ENCODE measurements around the gene SRPK3. TPM values are rescaled to one million over a fixed set of nuclear protein-coding genes. Genes with fewer than 3 reads are reported as not detected.
"Not testable (repeated sequence)": the region's sequence is repeated elsewhere in the genome, so short reads cannot be mapped to it uniquely, and the experiment has no call there.

The SRPK3 gene
- total and polyA plus RNA-seq, 7 experiments from 2014 or later: not detected

DNA sequence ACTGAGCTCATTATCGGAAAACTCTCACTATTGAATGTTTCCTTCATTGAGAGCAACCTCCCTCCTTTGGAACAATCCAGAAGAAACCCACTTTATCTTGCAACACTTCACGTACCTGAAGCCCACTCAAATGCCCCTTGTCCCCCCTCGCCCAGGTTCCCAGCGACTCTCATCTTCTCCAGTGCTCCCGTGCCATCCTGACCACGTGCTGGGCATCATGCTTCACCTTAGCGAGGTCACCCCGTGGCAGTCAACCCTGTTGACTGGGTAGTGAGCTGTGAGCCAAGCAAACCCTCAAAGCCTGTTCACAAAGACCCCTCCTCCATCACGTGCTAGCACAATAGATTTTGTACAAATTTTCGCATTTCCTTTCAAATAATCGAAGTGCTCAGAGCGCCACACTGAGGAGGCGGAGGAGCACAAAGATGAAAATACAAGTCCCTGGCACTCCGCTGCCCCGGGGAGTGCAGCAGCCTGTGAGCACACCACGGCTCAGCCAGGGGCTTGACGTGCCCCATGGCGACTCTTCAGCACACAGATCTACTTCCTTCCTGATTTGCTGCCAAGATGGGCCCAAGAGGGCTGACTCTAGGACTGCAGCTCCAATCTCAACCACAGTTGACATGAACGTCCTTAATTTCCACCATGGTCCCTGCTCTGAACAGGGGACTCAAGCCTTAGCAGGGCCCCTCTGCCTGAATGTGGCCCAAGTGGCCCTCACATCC, 33.9 kb downstream of the SRPK3 start:
- Mint-ChIP-seq H3K27me3 (peaks cover 0 to 29% (median 0%) of the 10 kb centered on the region in 5 donors), H3K9me3 (no peaks in the 10 kb centered on the region), H3K36me3 (peaks cover 0 to 6% (median 0%) of the 10 kb centered on the region in 5 donors), H3K4me3 (no peak overlapping the region), H3K4me1 (peaks cover 11 to 34% (median 26%) of the 10 kb centered on the region in 7 donors), H3K27ac (no peak overlapping the region)
- CTCF ChIA-PET: interaction anchor here (0.6 kb wide), 1 partner anchor 244 kb away, joined by 3 read pairs; no protein-coding TSS in a partner anchor
- Histone ChIP-seq H3K27ac (ENCODE audit: low read depth, low read length) (no peak overlapping the region), H3K27me3 (ENCODE audit: control insufficient read depth in 2 of 2, insufficient read depth in 2 of 2, low read length in 2 of 2) (no peaks in the 10 kb centered on the region), H3K36me3 (ENCODE audit: control insufficient read depth in 2 of 3, insufficient read depth in 3 of 3, low read length in 3 of 3) (no peaks in the 10 kb centered on the region), H3K9me3 (ENCODE audit: control insufficient read depth in 2 of 3, low read length in 3 of 3) (no peaks in the 10 kb centered on the region), H3K4me3 (ENCODE audit: low read length) (no peak overlapping the region), H3K4me1 (ENCODE audit: control insufficient read depth in 2 of 2, insufficient read depth in 2 of 2, low read length in 2 of 2) (peaks cover 19 to 22% of the 10 kb centered on the region in 2 donors)
- intact Hi-C loops (cut with micrococcal nuclease): loop anchor here (5.0 kb wide), 2 partner anchors 63 to 88 kb away; partner anchors contain the start of gene AVPR2 (in 1 of the 2)
- DNase-seq (no peak), ATAC-seq (no peak)
- POLR2A ChIA-PET: no interaction called here

DNA sequence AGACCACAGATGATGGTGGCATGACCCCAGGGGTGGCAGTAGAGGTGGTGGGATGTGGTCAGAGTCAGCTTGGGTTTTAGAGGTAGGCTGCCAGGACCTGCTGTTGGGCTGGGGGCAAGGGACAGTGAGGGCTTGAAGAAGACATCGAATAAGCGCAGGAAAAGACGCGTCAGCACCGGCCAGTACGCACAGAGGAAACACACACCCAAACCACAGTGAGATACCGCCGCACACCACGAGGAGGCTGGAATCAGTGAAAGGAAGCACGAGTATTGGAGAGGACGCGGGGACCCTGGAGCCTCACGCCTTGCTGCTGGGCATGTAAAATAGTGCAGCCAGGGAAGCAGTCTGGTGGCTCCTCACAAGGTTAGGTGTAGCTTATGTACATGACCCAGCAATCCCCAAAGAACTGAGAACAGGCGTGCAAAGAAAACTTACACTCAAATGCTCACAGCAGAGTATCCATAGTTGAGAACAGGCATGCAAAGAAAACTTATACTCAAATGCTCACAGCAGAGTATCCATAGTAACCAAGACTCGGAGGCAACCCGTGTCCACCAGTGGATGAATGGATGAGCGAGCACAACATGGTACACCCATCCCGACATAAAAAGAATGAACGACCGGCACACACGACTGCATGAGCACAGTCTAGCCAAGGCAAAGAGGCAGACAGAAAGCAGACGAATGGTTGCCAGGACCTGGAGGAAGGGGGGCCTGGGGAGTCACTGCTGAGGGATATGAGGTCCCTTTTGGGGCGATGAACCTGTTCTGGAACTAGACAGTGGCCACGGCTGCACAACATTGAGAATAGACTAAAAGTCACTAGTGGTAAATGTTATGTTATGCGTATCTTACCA, 36.2 kb downstream of the SRPK3 start:
- peak in 7 of 9 donors; percentile 11 to 43 (median 37) for DNase-seq
- H3K4me3 ChIP-seq (ENCODE audit: low read length): peak overlapping the region; percentile 31
- intact Hi-C loops (cut with micrococcal nuclease): loop anchor here (1.0 to 5.0 kb wide), 4 partner anchors 23 to 110 kb away; partner anchors contain the start of genes ARHGAP4 (in 1 of the 2), AVPR2 (in 1 of the 2), IDH3G (in 1 of the 2) and SSR4 (in 1 of the 2)
- no peaks in the 10 kb centered on the region for H3K9me3 Mint-ChIP-seq
- peaks cover 0 to 6% (median 0%) of the 10 kb centered on the region in 5 donors for H3K36me3 Mint-ChIP-seq
- peaks cover 32 to 37% of the 10 kb centered on the region in 2 donors for H3K4me1 ChIP-seq (ENCODE audit: control insufficient read depth in 2 of 2, insufficient read depth in 2 of 2, low read length in 2 of 2)
- H3K9me3 ChIP-seq (ENCODE audit: control insufficient read depth in 2 of 3, low read length in 3 of 3): no peaks in the 10 kb centered on the region
- H3K4me3 Mint-ChIP-seq: peak overlapping the region; percentile 21 to 76 (median 67)
- H3K27me3 Mint-ChIP-seq: peaks cover 0 to 23% (median 0%) of the 10 kb centered on the region in 5 donors
- H3K36me3 ChIP-seq (ENCODE audit: control insufficient read depth in 2 of 3, insufficient read depth in 3 of 3, low read length in 3 of 3): no peaks in the 10 kb centered on the region
- no peaks in the 10 kb centered on the region for H3K27me3 ChIP-seq (ENCODE audit: control insufficient read depth in 2 of 2, insufficient read depth in 2 of 2, low read length in 2 of 2)
- H3K27ac Mint-ChIP-seq: peak overlapping the region in 3 of 9 donors; percentile 32 to 48 (median 48)
- ChIA-PET POLR2A (interaction anchor here (2.0 kb wide), 1 partner anchor 110 kb away, joined by 4 read pairs; no protein-coding TSS in a partner anchor), CTCF (interaction anchor here (1.0 to 1.1 kb wide), 2 partner anchors 110 to 130 kb away, joined by 3 read pairs; no protein-coding TSS in a partner anchor)
- peak; percentile 77 for ATAC-seq
- peaks cover 11 to 51% (median 33%) of the 10 kb centered on the region in 7 donors for H3K4me1 Mint-ChIP-seq
- no peak overlapping the region for H3K27ac ChIP-seq (ENCODE audit: low read depth, low read length)

DNA sequence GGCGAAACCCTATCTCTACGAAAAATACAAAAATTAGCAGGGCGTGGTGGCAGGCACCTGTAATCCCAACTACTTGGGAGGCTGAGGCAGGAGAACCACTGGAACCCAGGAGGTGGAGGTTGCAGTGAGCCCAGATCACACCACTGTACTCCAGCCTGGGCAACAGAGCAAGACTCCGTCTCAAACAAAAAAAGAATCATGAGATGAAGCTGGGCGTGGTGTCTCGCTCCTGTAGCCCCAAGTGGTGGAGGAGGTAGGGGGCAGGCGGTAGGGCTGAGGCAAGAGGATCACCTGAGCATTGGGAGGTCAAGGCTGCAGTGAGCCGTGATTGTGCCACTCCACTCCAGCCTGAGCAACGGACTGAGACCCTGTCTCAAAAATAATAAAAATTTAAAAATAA, 37.2 kb downstream of the SRPK3 start:
- H3K36me3 Mint-ChIP-seq; ATAC-seq; H3K27me3 ChIP-seq (ENCODE audit: control insufficient read depth in 2 of 2, insufficient read depth in 2 of 2, low read length in 2 of 2); H3K36me3 ChIP-seq (ENCODE audit: control insufficient read depth in 2 of 3, insufficient read depth in 3 of 3, low read length in 3 of 3); CTCF ChIA-PET; H3K27ac ChIP-seq (ENCODE audit: low read depth, low read length); DNase-seq; H3K9me3 Mint-ChIP-seq; H3K4me3 ChIP-seq (ENCODE audit: low read length); H3K9me3 ChIP-seq (ENCODE audit: control insufficient read depth in 2 of 3, low read length in 3 of 3): not testable (repeated sequence)
- POLR2A ChIA-PET: interaction anchor here (0.7 to 2.0 kb wide), 3 partner anchors 18 to 109 kb away, joined by 3 to 10 read pairs (median 4); partner anchors contain the start of genes IDH3G and SSR4
- peak overlapping the region in 5 of 10 donors; percentile 25 to 67 (median 54) for H3K4me3 Mint-ChIP-seq
- H3K4me1 ChIP-seq (ENCODE audit: control insufficient read depth in 2 of 2, insufficient read depth in 2 of 2, low read length in 2 of 2): peaks cover 39 to 44% of the 10 kb centered on the region in 2 donors
- H3K27me3 Mint-ChIP-seq: peaks cover 0 to 20% (median 0%) of the 10 kb centered on the region in 5 donors
- H3K4me1 Mint-ChIP-seq: peaks cover 18 to 58% (median 39%) of the 10 kb centered on the region in 7 donors
- intact Hi-C loops (cut with micrococcal nuclease): loop anchor here (5.0 kb wide), 2 partner anchors 59 to 84 kb away; partner anchors contain the start of gene AVPR2 (in 1 of the 2)
- peak overlapping the region in 1 of 9 donors; percentile 55 for H3K27ac Mint-ChIP-seq

DNA sequence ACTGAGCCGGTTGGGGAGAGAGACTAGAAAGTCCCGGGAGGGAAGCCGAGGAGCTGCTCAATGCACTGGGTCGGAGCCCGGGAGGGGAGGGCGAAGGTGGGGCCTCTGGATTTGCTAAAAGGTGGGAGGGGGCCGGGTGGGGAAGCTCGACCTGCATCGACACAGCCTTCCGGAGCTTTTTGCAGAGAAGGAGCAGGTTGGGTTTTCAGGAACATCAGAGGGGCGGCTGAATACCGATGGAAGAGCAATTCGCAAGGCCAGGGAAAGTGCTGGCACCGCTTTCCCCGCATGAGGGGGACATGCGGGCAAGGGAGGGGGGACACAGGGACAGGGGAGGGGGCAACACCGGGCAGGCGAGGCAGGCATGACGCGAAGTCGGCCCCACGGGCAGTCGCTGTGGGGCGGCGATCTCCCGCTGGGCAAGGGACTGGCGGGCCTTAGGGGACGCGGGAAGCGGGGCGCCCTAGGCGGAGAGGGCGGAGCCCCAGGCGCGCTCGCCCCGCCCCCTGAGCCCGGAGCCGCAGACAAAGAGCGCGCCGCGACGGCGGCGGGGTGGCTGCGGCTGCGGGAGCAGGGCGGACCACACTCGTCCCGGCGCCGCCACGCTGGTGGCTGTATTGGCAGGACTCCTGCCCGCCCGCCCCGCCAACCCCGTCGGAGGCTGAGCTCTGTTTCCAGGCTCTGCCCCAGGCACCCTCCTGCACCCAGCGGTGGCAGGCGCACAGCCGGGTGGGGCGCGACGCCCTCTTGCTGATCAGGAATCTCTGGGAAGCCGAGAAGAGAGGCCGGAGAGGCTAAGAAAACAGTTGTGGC, 37.9 kb downstream of the SRPK3 start:
- Mint-ChIP-seq H3K36me3 (peaks cover 0 to 6% (median 0%) of the 10 kb centered on the region in 5 donors), H3K4me1 (peaks cover 18 to 61% (median 40%) of the 10 kb centered on the region in 7 donors), H3K4me3 (peak overlapping the region in 9 of 10 donors; percentile 48 to 69 (median 57)), H3K27me3 (peaks cover 0 to 20% (median 0%) of the 10 kb centered on the region in 5 donors), H3K9me3 (no peaks in the 10 kb centered on the region), H3K27ac (peak overlapping the region in 2 of 9 donors; percentile 55 to 87)
- peak; percentile 25 to 71 (median 49) for DNase-seq
- Histone ChIP-seq H3K9me3 (ENCODE audit: control insufficient read depth in 2 of 3, low read length in 3 of 3) (no peaks in the 10 kb centered on the region), H3K4me3 (ENCODE audit: low read length) (peak overlapping the region; percentile 33), H3K27ac (ENCODE audit: low read depth, low read length) (peak overlapping the region; percentile 51), H3K36me3 (ENCODE audit: control insufficient read depth in 2 of 3, insufficient read depth in 3 of 3, low read length in 3 of 3) (no peaks in the 10 kb centered on the region), H3K27me3 (ENCODE audit: control insufficient read depth in 2 of 2, insufficient read depth in 2 of 2, low read length in 2 of 2) (no peaks in the 10 kb centered on the region), H3K4me1 (ENCODE audit: control insufficient read depth in 2 of 2, insufficient read depth in 2 of 2, low read length in 2 of 2) (peaks cover 39 to 44% of the 10 kb centered on the region in 2 donors)
- intact Hi-C loops (cut with micrococcal nuclease): loop anchor here (1.0 to 5.0 kb wide), 3 partner anchors 11 to 84 kb away; partner anchors contain the start of gene AVPR2 (in 1 of the 2)
- ATAC-seq: peak; percentile 76
- POLR2A ChIA-PET: interaction anchor here (0.7 to 1.8 kb wide), 5 partner anchors 19 to 152 kb away, joined by 3 to 10 read pairs (median 4); partner anchors contain the start of genes IDH3G and SSR4
- CTCF ChIA-PET: no interaction called here

DNA sequence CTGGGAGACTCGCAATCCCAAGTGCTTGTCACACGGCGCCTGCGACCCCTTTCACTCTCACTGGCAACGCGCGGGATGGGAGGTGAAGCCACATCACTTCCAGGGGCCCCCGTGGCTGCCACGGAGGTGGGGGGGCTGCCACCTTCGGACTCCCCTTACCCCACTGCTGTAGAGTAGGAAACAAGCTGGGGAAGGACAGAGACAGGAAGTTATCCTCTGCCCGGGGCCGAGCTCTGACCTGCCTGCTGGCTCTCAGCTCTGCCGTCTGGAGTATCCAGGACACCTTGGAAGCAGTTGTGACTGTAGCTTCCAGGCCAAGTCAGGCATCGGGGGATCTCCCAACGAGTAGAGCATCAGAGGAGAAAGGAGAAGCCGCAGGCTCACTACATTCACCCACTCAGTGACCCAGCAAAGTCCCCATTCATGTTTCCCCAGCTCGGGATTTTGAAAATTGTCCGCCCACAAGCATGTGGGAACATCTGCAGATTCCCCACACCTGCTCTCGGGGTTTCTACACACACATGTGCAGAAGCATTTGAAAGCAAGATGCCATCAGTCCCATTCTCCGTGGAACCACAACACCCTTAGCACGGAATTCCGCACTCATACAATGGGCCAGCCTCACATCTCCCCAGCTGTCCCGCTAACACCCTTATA, 38.7 kb downstream of the SRPK3 start:
- intact Hi-C loops (cut with micrococcal nuclease): loop anchor here (1.0 to 5.0 kb wide), 3 partner anchors 10 to 83 kb away; partner anchors contain the start of gene AVPR2 (in 1 of the 2)
- H3K9me3 Mint-ChIP-seq: no peaks in the 10 kb centered on the region
- H3K4me1 Mint-ChIP-seq: peaks cover 18 to 67% (median 43%) of the 10 kb centered on the region in 7 donors
- Histone ChIP-seq H3K27me3 (ENCODE audit: control insufficient read depth in 2 of 2, insufficient read depth in 2 of 2, low read length in 2 of 2) (no peaks in the 10 kb centered on the region), H3K9me3 (ENCODE audit: control insufficient read depth in 2 of 3, low read length in 3 of 3) (no peaks in the 10 kb centered on the region), H3K27ac (ENCODE audit: low read depth, low read length) (peak overlapping the region; percentile 51), H3K4me3 (ENCODE audit: low read length) (peak overlapping the region; percentile 33), H3K4me1 (ENCODE audit: control insufficient read depth in 2 of 2, insufficient read depth in 2 of 2, low read length in 2 of 2) (peaks cover 39 to 44% of the 10 kb centered on the region in 2 donors), H3K36me3 (ENCODE audit: control insufficient read depth in 2 of 3, insufficient read depth in 3 of 3, low read length in 3 of 3) (no peaks in the 10 kb centered on the region)
- H3K27me3 Mint-ChIP-seq: peaks cover 0 to 20% (median 0%) of the 10 kb centered on the region in 5 donors
- H3K4me3 Mint-ChIP-seq: peak overlapping the region in 8 of 10 donors; percentile 12 to 69 (median 54)
- H3K36me3 Mint-ChIP-seq: peaks cover 0 to 6% (median 0%) of the 10 kb centered on the region in 5 donors
- DNase-seq: no peak
- ChIA-PET POLR2A (interaction anchor here (1.3 to 1.8 kb wide), 4 partner anchors 25 to 151 kb away, joined by 3 to 10 read pairs (median 5); partner anchors contain the start of genes IDH3G and SSR4), CTCF (no interaction called here)
- H3K27ac Mint-ChIP-seq: peak overlapping the region in 1 of 9 donors; percentile 36
- ATAC-seq: no peak

Data from naive thymus-derived CD4-positive, alpha-beta T cell (primary cell).